ENCODE data around the gene HAAO. TPM values are rescaled to one million over a fixed set of nuclear protein-coding genes. Genes with fewer than 3 reads are reported as not detected.

HAAO gene
- total and polyA plus RNA-seq, 2 of the 13 experiments (the other 11 are each of a cell fraction or from before 2014, with no cell fraction given): 36.1 to 42.7 TPM

DNA sequence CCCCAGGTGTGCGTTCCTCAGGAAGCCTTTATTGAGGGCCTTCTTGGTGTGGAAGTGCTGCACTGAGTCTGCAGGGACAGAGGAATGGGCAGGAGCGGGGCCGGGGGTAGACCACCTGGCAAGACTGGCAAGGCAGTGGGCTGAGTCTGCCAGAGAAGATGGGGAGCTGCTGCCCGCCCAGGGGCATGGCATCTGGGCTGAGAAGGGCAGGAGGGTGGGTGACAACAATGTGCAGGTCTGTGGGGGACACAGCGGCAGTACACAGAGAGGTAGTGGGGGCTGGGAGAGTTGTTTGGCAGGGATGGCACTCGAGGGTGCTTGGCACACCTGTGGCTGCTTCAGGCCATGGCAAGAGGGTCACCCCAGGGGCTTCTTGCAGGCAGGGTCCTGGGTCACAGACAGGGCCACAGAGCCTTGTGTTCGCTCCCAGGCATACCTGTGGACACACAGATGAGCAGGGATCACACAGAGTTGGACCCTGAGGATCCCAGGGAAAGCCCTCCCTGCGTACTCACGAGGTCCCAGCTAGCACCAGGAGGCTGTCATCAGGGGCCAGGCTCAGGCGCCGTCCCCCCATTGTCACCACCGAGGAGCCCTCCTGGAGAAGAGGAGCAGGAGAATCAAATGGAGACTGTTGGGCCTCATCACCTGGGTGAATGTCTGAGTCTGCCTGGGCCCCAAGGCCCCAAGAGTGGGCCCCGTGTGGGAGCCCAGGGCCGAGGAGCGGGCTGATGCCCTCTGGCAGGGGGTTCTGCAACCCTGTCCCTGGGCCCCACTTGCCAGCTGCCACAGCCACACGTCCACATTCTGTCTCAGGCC, 25.1 kb downstream of the HAAO start:
- ChIA-PET CTCF (ENCODE audit: low intra/inter-chr PET ratio, low total read pairs) (no interaction called here), POLR2A (no interaction called here)
- no peak overlapping the region for H3K27ac ChIP-seq (ENCODE audit: extremely low read length, insufficient read depth, low read length)
- no peaks in the 10 kb centered on the region for H3K79me2 ChIP-seq (ENCODE audit: insufficient read depth, low read length)
- DNase-seq (ENCODE audit: low spot score) (no peak), FAIRE-seq (no peak), ATAC-seq (no peak)
- H3K27me3 ChIP-seq (ENCODE audit: control insufficient read depth in 1 of 2, insufficient read depth in 2 of 2, low read length in 2 of 2): no peaks in the 10 kb centered on the region
- intact Hi-C loops (cut with micrococcal nuclease; ENCODE audit: unreplicated experiment): no loop called here
- no peak overlapping the region for H3K4me3 ChIP-seq (replicated peaks in 1 of 3; ENCODE audit: insufficient read depth in 1 of 3, low read depth in 2 of 3, low read length in 3 of 3)
- TF ChIP-seq HIVEP1 (CRISPR knock-in tag; IDR thresholded peaks at IDR 0.05) (peak; percentile 8; the same call in 1 of the 2 replicates), HOXA9 (CRISPR knock-in tag; IDR thresholded peaks at IDR 0.05; ENCODE audit: borderline replicate concordance) (no peak), MTF2 (CRISPR knock-in tag; IDR thresholded peaks at IDR 0.05; ENCODE audit: borderline replicate concordance) (no peak), HNRNPL (IDR thresholded peaks at IDR 0.05; ENCODE audit: low read depth, low read length) (0 out of 2 replicates have a peak, but pooled peaks have one; percentile 48), EED (CRISPR knock-in tag; IDR thresholded peaks at IDR 0.05) (no peak), AGO2 (optimal IDR thresholded peaks at IDR 0.05; ENCODE audit: low read depth, low read length) (peak; percentile 31)
- no peak overlapping the region for H3K9ac ChIP-seq (ENCODE audit: insufficient read depth, low read depth, low read length)
- no peak overlapping the region for H3K4me2 ChIP-seq (ENCODE audit: low read depth, low read length)
- H2AFZ ChIP-seq (ENCODE audit: low read length): no peak overlapping the region
- in situ Hi-C loops (cut with HindIII; ENCODE audit: extremely low pct_ligation_motif_present, low pct_unique_long_range_greater_than_20kb): no loop called here
- H4K20me1 ChIP-seq (ENCODE audit: insufficient read depth, low read length): no peaks in the 10 kb centered on the region
- BruUV-seq (replicated peaks): no TSS peak
- H3K4me1 ChIP-seq (ENCODE audit: insufficient read depth, low read length): no peaks in the 10 kb centered on the region
- no peaks in the 10 kb centered on the region for H3K9me3 ChIP-seq (ENCODE audit: low read length)
- 94% methylated on average over 12 of the region's 16 CpGs for WGBS (ENCODE audit: low lambda C conversion rate)
- peaks cover 0 to 1% of the 10 kb centered on the region in 2 experiments; a peak in 3 of 5 replicates for H3K36me3 ChIP-seq (replicated peaks in 1 of 2; ENCODE audit: control insufficient read depth in 1 of 2, insufficient read depth in 2 of 2, low read length in 2 of 2)

DNA sequence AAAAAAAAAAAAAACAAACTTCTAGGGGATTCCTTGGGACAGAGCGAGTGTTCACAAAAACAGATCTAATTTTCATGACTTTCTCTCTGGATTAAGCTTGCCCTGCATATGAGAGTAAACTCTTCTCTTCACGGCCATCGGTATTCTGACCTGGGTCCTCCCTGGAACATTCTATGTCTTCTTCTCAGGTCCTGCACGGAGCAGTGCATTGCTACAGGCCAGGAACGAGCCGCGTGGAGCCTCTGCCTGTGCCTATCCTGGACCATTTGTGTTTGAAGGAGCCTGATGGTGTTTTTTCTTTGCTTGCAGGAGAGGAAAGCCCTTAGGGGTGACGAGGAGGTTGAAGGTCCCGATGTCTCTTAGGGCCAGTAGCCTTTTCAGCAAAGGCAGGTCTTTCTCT, 26.7 kb downstream of the HAAO start:
- DNase-seq (ENCODE audit: low spot score): no peak
- in situ Hi-C loops (cut with HindIII; ENCODE audit: extremely low pct_ligation_motif_present, low pct_unique_long_range_greater_than_20kb): no loop called here
- H3K4me2 ChIP-seq (ENCODE audit: low read depth, low read length): no peak overlapping the region
- peaks cover 0 to 1% of the 10 kb centered on the region in 2 experiments; a peak in 3 of 5 replicates for H3K36me3 ChIP-seq (replicated peaks in 1 of 2; ENCODE audit: control insufficient read depth in 1 of 2, insufficient read depth in 2 of 2, low read length in 2 of 2)
- no peak for FAIRE-seq
- ChIA-PET CTCF (ENCODE audit: low intra/inter-chr PET ratio, low total read pairs) (no interaction called here), POLR2A (no interaction called here)
- no peak for ATAC-seq
- H3K9me3 ChIP-seq (ENCODE audit: low read length): no peaks in the 10 kb centered on the region
- TF ChIP-seq POLR2A (IDR thresholded peaks at IDR 0.05; ENCODE audit: insufficient read depth in 1 of 2, low read depth in 2 of 2, low read length in 2 of 2) (0 out of 4 replicates have a peak, but pooled peaks of 1 of the 2 experiments have one; percentile 9), ZBTB42 (CRISPR knock-in tag; IDR thresholded peaks at IDR 0.05) (no peak)
- no peak overlapping the region for H3K27ac ChIP-seq (ENCODE audit: extremely low read length, insufficient read depth, low read length)
- no TSS peak for BruUV-seq (replicated peaks)
- no peaks in the 10 kb centered on the region for H3K4me1 ChIP-seq (ENCODE audit: insufficient read depth, low read length)
- WGBS (ENCODE audit: low lambda C conversion rate): 97% methylated on average over 9 of the region's 9 CpGs
- no peak overlapping the region for H3K9ac ChIP-seq (ENCODE audit: insufficient read depth, low read depth, low read length)
- H2AFZ ChIP-seq (ENCODE audit: low read length): no peak overlapping the region
- no peak overlapping the region for H3K4me3 ChIP-seq (replicated peaks in 1 of 3; ENCODE audit: insufficient read depth in 1 of 3, low read depth in 2 of 3, low read length in 3 of 3)
- intact Hi-C loops (cut with micrococcal nuclease; ENCODE audit: unreplicated experiment): no loop called here
- H3K79me2 ChIP-seq (ENCODE audit: insufficient read depth, low read length): no peaks in the 10 kb centered on the region
- no peaks in the 10 kb centered on the region for H4K20me1 ChIP-seq (ENCODE audit: insufficient read depth, low read length)
- no peaks in the 10 kb centered on the region for H3K27me3 ChIP-seq (ENCODE audit: control insufficient read depth in 1 of 2, insufficient read depth in 2 of 2, low read length in 2 of 2)
